HG02840 (cell line): Measurements from ENCODE around the gene TEKT5.
"Not testable (repeated sequence)": the region's sequence is repeated elsewhere in the genome, so short reads cannot be mapped to it uniquely, and the experiment has no call there.

Experiments
- ATAC-seq: cut with Tn5 transposase; IDR thresholded peaks from one replicate; pipeline ENCODE4 v1.9.1; 2021; ENCODE audit warnings: mild to moderate bottlenecking, moderate library complexity, moderate number of reproducible peaks; ENCODE audit not compliant: unreplicated experiment, low FRiP score

Gene TEKT5

GRCh38 chr16:10638101-10638500 lies 56.6 kb downstream of the TEKT5 start:
- no peak for ATAC-seq

- ATAC-seq: no peak
These were observed 57.2 kb downstream of the TEKT5 start for GRCh38 chr16:10637337-10638037.

- no peak for ATAC-seq
These were observed 59.2 kb downstream of the TEKT5 start for GRCh38 chr16:10635365-10636021.

- ATAC-seq: not testable (repeated sequence)
These were observed 61.3 kb downstream of the TEKT5 start for GRCh38 chr16:10633429-10633828.

- ATAC-seq: no peak
These were observed 62.8 kb downstream of the TEKT5 start for GRCh38 chr16:10631886-10632285.

GRCh38 chr16:10629592-10629963 lies 65.2 kb downstream of the TEKT5 start:
- no peak for ATAC-seq

GRCh38 chr16:10625595-10626357 lies 69.0 kb downstream of the TEKT5 start:
- ATAC-seq: no peak

- ATAC-seq: no peak
These were observed 70.2 kb downstream of the TEKT5 start for GRCh38 chr16:10624527-10624926.

GRCh38 chr16:10623059-10623458 lies 71.7 kb downstream of the TEKT5 start:
- no peak for ATAC-seq

GRCh38 chr16:10622036-10622921 lies 72.5 kb downstream of the TEKT5 start:
- no peak for ATAC-seq

- ATAC-seq: not testable (repeated sequence)
These were observed 73.3 kb downstream of the TEKT5 start for GRCh38 chr16:10621216-10621949.

GRCh38 chr16:10620120-10620519 lies 74.6 kb downstream of the TEKT5 start:
- ATAC-seq: no peak

GRCh38 chr16:10619271-10619849 lies 75.4 kb downstream of the TEKT5 start:
- no peak for ATAC-seq

GRCh38 chr16:10618710-10619209 lies 76.0 kb downstream of the TEKT5 start:
- no peak for ATAC-seq

- ATAC-seq: no peak
These were observed 76.9 kb downstream of the TEKT5 start for GRCh38 chr16:10617662-10618420.

GRCh38 chr16:10616756-10617640 lies 77.7 kb downstream of the TEKT5 start:
- no peak for ATAC-seq

- no peak for ATAC-seq
These were observed 78.3 kb downstream of the TEKT5 start for GRCh38 chr16:10616419-10616755.

GRCh38 chr16:10614685-10615084 lies 80.0 kb downstream of the TEKT5 start:
- ATAC-seq: no peak
